HEK293 (cell line): Measurements from ENCODE around the gene BCL2L11.

Experiments
- CTCF ChIA-PET: fragments of 350-600 bp; formaldehyde crosslinking; extraction: SDS; loops from one replicate; lab custom pipeline; 2021; ENCODE audit warnings: antibody characterized with exemption; lab: Yijun Ruan, JAX
- POLR2A ChIA-PET: fragments of 300-600 bp; formaldehyde crosslinking; extraction: SDS; loops from one replicate; lab custom pipeline; 2020; ENCODE audit warnings: antibody characterized with exemption, inconsistent platforms; lab: Yijun Ruan, JAX
- H3K27ac ChIP-seq: fragments of 200-500 bp; sonication (Bioruptor generic); 2 replicates; pipeline ENCODE4 v1.5.1; 2014; ENCODE audit warnings: low read depth, low read length, control low read depth, inconsistent platforms; ENCODE audit errors: extremely low read depth
- H3K36me3 ChIP-seq, 2 experiments: fragments of 200-500 bp in 1 of 2; sonication (Bioruptor generic) in 1 of 2; 1 replicate in 1 of 2; 2 replicates in 1 of 2; pipeline ENCODE4 v1.5.1; 2014 to 2017; ENCODE audit warnings: inconsistent platforms in 2 of 2, low read length in 2 of 2; ENCODE audit not compliant: control insufficient read depth in 2 of 2, insufficient read depth in 1 of 2
- H3K4me1 ChIP-seq: fragments of 200-500 bp; sonication (Bioruptor generic); 2 replicates; pipeline ENCODE4 v1.5.1; 2014; ENCODE audit warnings: mild to moderate bottlenecking, low read length, inconsistent platforms; ENCODE audit not compliant: control insufficient read depth, insufficient read depth
- H3K4me3 ChIP-seq: 2 replicates; pipeline ENCODE4 v1.5.1; 2011; ENCODE audit warnings: low read depth, mild to moderate bottlenecking, control low read depth, low read length, moderate library complexity
- H3K9me3 ChIP-seq: fragments of 200-500 bp; sonication (Bioruptor generic); 2 replicates; pipeline ENCODE4 v1.5.1; 2014; ENCODE audit warnings: low read depth, low read length, inconsistent platforms; ENCODE audit not compliant: control insufficient read depth, insufficient read depth
- BCL11B ChIP-seq: fragments of 450-650 bp; formaldehyde crosslinking; IDR thresholded peaks from 2 replicates; pipeline ENCODE4 v1.5.1; 2016; ENCODE audit warnings: low read depth, missing biosample characterization, missing genetic modification characterization
- KLF16 ChIP-seq: fragments of 450-650 bp; formaldehyde crosslinking; IDR thresholded peaks from 2 replicates; pipeline ENCODE4 v1.5.1; 2017; ENCODE audit warnings: missing biosample characterization, missing genetic modification characterization
- PRDM1 ChIP-seq: fragments of 450-650 bp; formaldehyde crosslinking; IDR thresholded peaks from 2 replicates; pipeline ENCODE4; 2016; ENCODE audit warnings: missing biosample characterization, missing genetic modification characterization
- PRDM10 ChIP-seq: fragments of 450-650 bp; formaldehyde crosslinking; IDR thresholded peaks from 2 replicates; pipeline ENCODE4 v1.5.1; 2016; ENCODE audit warnings: missing biosample characterization, missing genetic modification characterization
- RBAK ChIP-seq: fragments of 450-650 bp; formaldehyde crosslinking; IDR thresholded peaks from 2 replicates; pipeline ENCODE4 v1.5.1; 2016; ENCODE audit warnings: missing biosample characterization, missing genetic modification characterization
- REST ChIP-seq: fragments of 450-650 bp; formaldehyde crosslinking; IDR thresholded peaks from 2 replicates; pipeline ENCODE4 v1.5.1; 2016; ENCODE audit warnings: missing biosample characterization, missing genetic modification characterization
- ZBTB11 ChIP-seq: fragments of 450-650 bp; formaldehyde crosslinking; conservative IDR thresholded peaks from 2 replicates; pipeline ENCODE4 v1.5.1; 2016; ENCODE audit warnings: low read depth, missing biosample characterization, missing genetic modification characterization
- ZFP3 ChIP-seq: fragments of 450-650 bp; formaldehyde crosslinking; IDR thresholded peaks from 2 replicates; pipeline ENCODE4 v1.5.1; 2016; ENCODE audit warnings: low read depth, missing biosample characterization, missing genetic modification characterization
- ZNF202 ChIP-seq: fragments of 450-650 bp; formaldehyde crosslinking; IDR thresholded peaks from 2 replicates; pipeline ENCODE4 v1.5.1; 2016; ENCODE audit warnings: missing biosample characterization, missing genetic modification characterization, borderline replicate concordance
- ZNF416 ChIP-seq: fragments of 450-650 bp; formaldehyde crosslinking; IDR thresholded peaks from 2 replicates; pipeline ENCODE4 v1.5.1; 2016; ENCODE audit warnings: missing biosample characterization, missing genetic modification characterization
- ZNF571 ChIP-seq: fragments of 450-650 bp; formaldehyde crosslinking; IDR thresholded peaks from 2 replicates; pipeline ENCODE4 v1.5.0; 2017; ENCODE audit warnings: missing biosample characterization, missing genetic modification characterization
- ZNF610 ChIP-seq: fragments of 450-650 bp; formaldehyde crosslinking; IDR thresholded peaks from 2 replicates; pipeline ENCODE4 v1.5.1; 2016; ENCODE audit warnings: missing biosample characterization, missing genetic modification characterization, borderline replicate concordance
- ZNF645 ChIP-seq: fragments of 450-650 bp; formaldehyde crosslinking; IDR thresholded peaks from 2 replicates; pipeline ENCODE4; 2016; ENCODE audit warnings: missing biosample characterization, missing genetic modification characterization
- ZNF670 ChIP-seq: fragments of 450-650 bp; formaldehyde crosslinking; IDR thresholded peaks from 2 replicates; pipeline ENCODE4 v1.5.1; 2016; ENCODE audit warnings: missing biosample characterization, missing genetic modification characterization, low read depth
- ZNF843 ChIP-seq: fragments of 450-650 bp; formaldehyde crosslinking; IDR thresholded peaks from 2 replicates; pipeline ENCODE4 v1.5.1; 2016; ENCODE audit warnings: missing biosample characterization, missing genetic modification characterization
- ZSCAN16 ChIP-seq: fragments of 450-650 bp; formaldehyde crosslinking; IDR thresholded peaks from 2 replicates; pipeline ENCODE4 v1.5.1; 2016; ENCODE audit warnings: missing biosample characterization, missing genetic modification characterization

BCL2L11 gene

GRCh38 chr2:111123751-111124150, 3.0 kb downstream of the BCL2L11 start (continued):
- TF ChIP-seq ZNF670 (tag by site-specific recombination) (no peak), ZNF202 (tag by site-specific recombination) (no peak)

GRCh38 chr2:111126581-111126980, 5.9 kb downstream of the BCL2L11 start:
- Histone ChIP-seq H3K27ac (no peak overlapping the region), H3K4me3 (no peak overlapping the region), H3K4me1 (peaks cover 20% of the 10 kb centered on the region; the same call in 1 of the 2 replicates), H3K9me3 (no peaks in the 10 kb centered on the region), H3K36me3 (peaks cover 59 to 74% of the 10 kb centered on the region in 2 experiments)
- ChIA-PET CTCF (interaction anchor here (1.0 to 1.2 kb wide), 3 partner anchors 21 to 315 kb away, joined by 3 to 5 read pairs (median 3); no protein-coding TSS in a partner anchor), POLR2A (no interaction called here)
- no peak for TF ChIP-seq REST (tag by site-specific recombination)
- no peak for TF ChIP-seq ZSCAN16 (tag by site-specific recombination)
- TF ChIP-seq RBAK (tag by site-specific recombination), result no peak
- no peak for TF ChIP-seq ZBTB11
- TF ChIP-seq BCL11B, result no peak
- no peak for TF ChIP-seq KLF16 (tag by site-specific recombination)
- TF ChIP-seq PRDM1 (tag by site-specific recombination), result no peak
- TF ChIP-seq ZNF610 (tag by site-specific recombination), result no peak
- TF ChIP-seq PRDM10 (tag by site-specific recombination), result no peak
- no peak for TF ChIP-seq ZNF571 (tag by site-specific recombination)
- TF ChIP-seq ZNF416, result no peak
- no peak for TF ChIP-seq ZNF645
- TF ChIP-seq ZNF843 (tag by site-specific recombination), result no peak
- TF ChIP-seq ZFP3, result no peak
